Upper lobe of left lung (tissue), 4 donors: ENCODE measurements around the gene SRSF8.
"Not testable (repeated sequence)": the region's sequence is repeated elsewhere in the genome, so short reads cannot be mapped to it uniquely, and the experiment has no call there.

Experiments
- CTCF ChIP-seq, 6 experiments: fragments of 450-650 bp in 4 of 6; fragments of 200-600 bp in 2 of 6; sonication (generic) in 2 of 6; IDR thresholded peaks; one replicate each; pipeline ENCODE4 v1.5.1; 2016 to 2019; ENCODE audit warnings: antibody characterized with exemption in 6 of 6
- POLR2A ChIP-seq, 4 donors: fragments of 450-650 bp; IDR thresholded peaks; one replicate each; pipeline ENCODE4 v1.5.1; 2016 to 2017; ENCODE audit warnings: antibody characterized with exemption in 4 of 4, mild to moderate bottlenecking in 2 of 4

DNA sequence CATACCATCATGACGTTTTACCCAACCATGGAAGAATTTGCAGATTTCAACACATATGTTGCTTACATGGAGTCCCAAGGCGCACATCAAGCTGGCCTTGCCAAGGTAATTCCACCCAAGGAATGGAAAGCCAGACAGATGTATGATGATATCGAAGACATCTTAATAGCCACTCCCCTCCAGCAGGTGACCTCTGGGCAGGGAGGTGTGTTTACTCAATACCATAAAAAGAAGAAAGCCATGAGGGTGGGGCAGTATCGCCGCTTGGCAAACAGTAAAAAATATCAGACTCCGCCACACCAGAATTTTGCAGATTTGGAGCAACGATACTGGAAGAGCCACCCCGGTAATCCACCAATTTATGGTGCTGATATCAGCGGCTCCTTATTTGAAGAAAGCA lies 41.1 kb upstream of the SRSF8 start:
- TF ChIP-seq CTCF, POLR2A (IDR thresholded peaks at IDR 0.05): not testable (repeated sequence)
